HepG2 (cell line): ENCODE data around the gene LTC4S. TPM values are rescaled to one million over a fixed set of nuclear protein-coding genes. Genes with fewer than 3 reads are reported as not detected.
A peak's percentile ranks its signal among the peaks of the same experiment; 100 is the strongest.

Source experiments
- ATAC-seq: fragments of 200-7000 bp; cut with Tn5 transposase; 3 replicates; pipeline ENCODE4 v1.9.1; 2020; ENCODE audit warnings: mild to moderate bottlenecking, moderate library complexity
- BruUV-seq: library from RNA; stranded (reverse); fragments of 400-500 nt; replicated peaks from 2 replicates; lab custom pipeline; 2021; lab: Mats Ljungman, UMichigan
- CTCF ChIA-PET: fragments of 300-600 bp; formaldehyde crosslinking; extraction: SDS; loops from one replicate; lab custom pipeline; 2021; ENCODE audit warnings: low total read pairs, inconsistent platforms, low intra/inter-chr PET ratio; lab: Yijun Ruan, JAX
- POLR2A ChIA-PET: fragments of 350-600 bp; sonication (Branson Sonifier 250); formaldehyde crosslinking; loops from one replicate; lab custom pipeline; 2020; ENCODE audit warnings: antibody characterized with exemption, inconsistent platforms; lab: Yijun Ruan, JAX
- DNase-seq: peaks from one replicate; pipeline ENCODE4 v3.0.0-alpha.2; 2015; ENCODE audit warnings: low spot score
- FAIRE-seq: peaks from 3 replicates; lab custom pipeline; 2011; peaks lifted over from hg19 to GRCh38; lab: Jason Lieb, UNC
- H2AFZ ChIP-seq: one replicate; pipeline ENCODE4 v1.6.1; 2011; ENCODE audit warnings: low read length, inconsistent platforms
- H3K27ac ChIP-seq: fragments of 300-600 bp; 3 replicates; pipeline ENCODE4 v1.8.0; 2011; ENCODE audit warnings: mixed run types, mild to moderate bottlenecking, mixed read lengths, low read length, inconsistent platforms; ENCODE audit not compliant: insufficient read depth; ENCODE audit errors: extremely low read length
- H3K27me3 ChIP-seq, 2 experiments: fragments of 200-600 bp in 1 of 2; 2 replicates in 1 of 2; 3 replicates in 1 of 2; pipeline versions ENCODE4 v1.6.0 to v1.8.0; 2011; ENCODE audit warnings: low read length in 2 of 2, mild to moderate bottlenecking in 2 of 2, moderate library complexity in 2 of 2, inconsistent platforms in 1 of 2; ENCODE audit not compliant: insufficient read depth in 2 of 2, control insufficient read depth in 1 of 2
- H3K36me3 ChIP-seq, 2 experiments: fragments of 200-600 bp in 1 of 2; replicated peaks in 1 of 2; 2 replicates in 1 of 2; 3 replicates in 1 of 2; pipeline versions ENCODE4 v1.5.1 to v1.8.0; 2011; ENCODE audit warnings: low read length in 2 of 2, inconsistent platforms in 1 of 2; ENCODE audit not compliant: insufficient read depth in 2 of 2, control insufficient read depth in 1 of 2
- H3K4me1 ChIP-seq: 2 replicates; pipeline ENCODE4 v1.5.1; 2012; ENCODE audit warnings: low read length, inconsistent platforms; ENCODE audit not compliant: insufficient read depth
- H3K4me2 ChIP-seq: 2 replicates; pipeline ENCODE4 v1.6.0; 2011; ENCODE audit warnings: low read depth, low read length, inconsistent platforms
- H3K4me3 ChIP-seq, 3 experiments: fragments of 200-600 bp in 1 of 3; sonication (generic), shearing (Covaris generic) in 1 of 3; replicated peaks in 1 of 3; 2 replicates each; pipeline ENCODE4 v1.5.1; 2011 to 2016; ENCODE audit warnings: low read length in 3 of 3, inconsistent platforms in 2 of 3, low read depth in 2 of 3, mild to moderate bottlenecking in 2 of 3, control low read depth in 1 of 3, mixed read lengths in 1 of 3; ENCODE audit not compliant: insufficient read depth in 1 of 3
- H3K79me2 ChIP-seq: one replicate; pipeline ENCODE4 v1.6.1; 2011; ENCODE audit warnings: low read length, inconsistent platforms; ENCODE audit not compliant: insufficient read depth
- H3K9ac ChIP-seq: 2 replicates; pipeline ENCODE4 v1.6.0; 2011; ENCODE audit warnings: mild to moderate bottlenecking, low read depth, low read length, inconsistent platforms; ENCODE audit not compliant: insufficient read depth
- H3K9me3 ChIP-seq: 2 replicates; pipeline ENCODE4 v1.5.1; 2012; ENCODE audit warnings: mild to moderate bottlenecking, low read length
- H4K20me1 ChIP-seq: 2 replicates; pipeline ENCODE4 v1.6.0; 2011; ENCODE audit warnings: inconsistent platforms, mild to moderate bottlenecking, low read length, moderate library complexity; ENCODE audit not compliant: insufficient read depth
- DR1 ChIP-seq: sonication (generic); formaldehyde crosslinking; IDR thresholded peaks from 2 replicates; pipeline ENCODE4 v1.8.0; 2021; ENCODE audit warnings: mild to moderate bottlenecking, missing genetic modification reagents, inconsistent platforms
- KMT2A ChIP-seq: sonication (generic); formaldehyde crosslinking; IDR thresholded peaks from 2 replicates; pipeline ENCODE4 v1.4.0; 2020; ENCODE audit warnings: missing genetic modification reagents
- LCORL ChIP-seq, 2 experiments: fragments of 450-650 bp in 1 of 2; sonication (generic) in 1 of 2; formaldehyde crosslinking in 1 of 2; IDR thresholded peaks; 2 replicates each; pipeline versions ENCODE4 v1.5.0 to v1.6.1; 2017 to 2020; ENCODE audit warnings: antibody characterized with exemption in 1 of 2, missing genetic modification reagents in 1 of 2
- NFRKB ChIP-seq: fragments of 450-650 bp; IDR thresholded peaks from 2 replicates; pipeline ENCODE4 v1.6.1; 2017
- NR2F6 ChIP-seq, 2 experiments: IDR thresholded peaks; 2 replicates each; pipeline ENCODE4 v1.6.1; 2016; ENCODE audit warnings: antibody characterized with exemption in 1 of 2, mild to moderate bottlenecking in 1 of 2
- RNF2 ChIP-seq: fragments of 450-650 bp; conservative IDR thresholded peaks from 2 replicates; pipeline ENCODE4 v1.6.1; 2016; ENCODE audit warnings: low read depth
- TAF15 ChIP-seq: fragments of 200-400 bp; formaldehyde crosslinking; IDR thresholded peaks from one replicate; pipeline ENCODE4 v1.6.1; 2018; ENCODE audit warnings: mild to moderate bottlenecking, low read depth, low read length; ENCODE audit not compliant: poor library complexity, severe bottlenecking
- THYN1 ChIP-seq: sonication (generic); formaldehyde crosslinking; IDR thresholded peaks from 2 replicates; pipeline ENCODE4 v1.8.1; 2023; ENCODE audit warnings: low read depth, mild to moderate bottlenecking, moderate library complexity, missing genetic modification reagents, borderline replicate concordance
- ZNF335 ChIP-seq: sonication (generic); formaldehyde crosslinking; IDR thresholded peaks from 2 replicates; pipeline ENCODE4 v1.4.0; 2020; ENCODE audit warnings: missing genetic modification reagents
- ZNF44 ChIP-seq: sonication (generic); formaldehyde crosslinking; IDR thresholded peaks from 2 replicates; pipeline ENCODE4 v1.5.1; 2020; ENCODE audit warnings: mild to moderate bottlenecking, missing genetic modification reagents
- ZNF564 ChIP-seq: sonication (generic); formaldehyde crosslinking; IDR thresholded peaks from 2 replicates; pipeline ENCODE4 v1.8.1; 2023; ENCODE audit warnings: mild to moderate bottlenecking, missing genetic modification reagents
- WGBS: methylation state at CpG from one replicate; pipeline ENCODE4 v1.1.6; 2017; ENCODE audit warnings: low lambda C conversion rate; 5-methylcytosine and 5-hydroxymethylcytosine counted together
- in situ Hi-C: cut with HindIII; loops from 2 replicates; pipeline ENCODE4 v1.10.0; 2017; ENCODE audit warnings: low pct_unique_long_range_greater_than_20kb; ENCODE audit not compliant: extremely low pct_ligation_motif_present
- intact Hi-C: fragments of 100-400 bp; cut with micrococcal nuclease; formaldehyde crosslinking; loops from one replicate; pipeline ENCODE4 v1.10.0; 2022; ENCODE audit not compliant: unreplicated experiment
- polyA plus RNA-seq, 8 experiments: library from polyadenylated mRNA; depleted of rRNA in 3 of 8; stranded (reverse) in 7 of 8; unstranded in 1 of 8; fragments of >200 nt; fragmentation: Illumina TruSeq in 4 of 8; extraction: Trizol in 4 of 8; gene quantifications; 2 replicates each; pipeline versions ENCODE4 v1.2.1 to v1.2.3, GENCODE V29; 2011 to 2016; ENCODE audit warnings: low read depth in 4 of 8, missing spikeins in 1 of 8, mixed read lengths in 1 of 8; ENCODE audit not compliant: insufficient read depth in 1 of 8
- total RNA-seq, 5 experiments: library from RNA; depleted of rRNA; stranded (reverse); fragments of >200 nt; fragmentation: Illumina TruSeq; extraction: Trizol; gene quantifications; 2 replicates each; pipeline ENCODE4 v1.2.3, GENCODE V29; 2016; ENCODE audit warnings: low read depth in 1 of 5
- TF ChIP-seq, protein P1 (sequence below): sonication (generic); formaldehyde crosslinking; IDR thresholded peaks from 2 replicates; pipeline ENCODE4 v1.4.0; 2020; ENCODE audit warnings: missing genetic modification reagents
- TF ChIP-seq, protein P2 (sequence below): sonication (generic); formaldehyde crosslinking; IDR thresholded peaks from 2 replicates; pipeline ENCODE4 v1.4.0; 2020; ENCODE audit warnings: missing genetic modification reagents
- TF ChIP-seq, protein P3 (sequence below): sonication (generic); formaldehyde crosslinking; IDR thresholded peaks from 2 replicates; pipeline ENCODE4 v1.5.0; 2020; ENCODE audit warnings: mild to moderate bottlenecking, missing genetic modification reagents

LTC4S gene
- total and polyA plus RNA-seq, 2 of the 13 experiments (the other 11 are each of a cell fraction or from before 2014, with no cell fraction given) = 0.35 TPM; not detected in 1

DNA sequence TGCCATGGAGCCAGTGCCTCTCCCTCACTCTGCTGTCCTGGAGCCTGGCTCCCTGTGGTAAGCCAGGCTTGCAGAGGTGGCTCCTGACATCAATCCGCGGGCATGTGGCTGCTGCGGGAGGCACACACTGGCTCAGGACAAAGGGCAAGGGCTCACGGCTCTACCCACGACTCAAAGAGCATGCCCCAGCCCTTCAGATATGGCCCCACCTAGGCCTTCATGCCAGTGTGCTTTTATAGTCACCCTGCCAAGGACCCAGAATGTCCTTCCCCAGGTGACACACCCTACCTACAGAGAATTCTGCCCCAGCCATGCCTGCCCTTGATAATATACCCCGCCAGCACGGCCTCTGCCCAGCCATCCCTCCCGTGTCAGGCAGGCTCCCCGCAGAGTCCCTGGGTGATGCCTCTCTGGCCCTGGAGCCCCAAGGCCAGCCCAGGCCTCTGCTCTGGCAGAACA is 11.3 kb downstream of the LTC4S start (continued):
- TF ChIP-seq, protein P1, sequence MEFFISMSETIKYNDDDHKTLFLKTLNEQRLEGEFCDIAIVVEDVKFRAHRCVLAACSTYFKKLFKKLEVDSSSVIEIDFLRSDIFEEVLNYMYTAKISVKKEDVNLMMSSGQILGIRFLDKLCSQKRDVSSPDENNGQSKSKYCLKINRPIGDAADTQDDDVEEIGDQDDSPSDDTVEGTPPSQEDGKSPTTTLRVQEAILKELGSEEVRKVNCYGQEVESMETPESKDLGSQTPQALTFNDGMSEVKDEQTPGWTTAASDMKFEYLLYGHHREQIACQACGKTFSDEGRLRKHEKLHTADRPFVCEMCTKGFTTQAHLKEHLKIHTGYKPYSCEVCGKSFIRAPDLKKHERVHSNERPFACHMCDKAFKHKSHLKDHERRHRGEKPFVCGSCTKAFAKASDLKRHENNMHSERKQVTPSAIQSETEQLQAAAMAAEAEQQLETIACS (CRISPR knock-in tag) = peak; percentile 6; the same call in 1 of the 2 replicates
- TF ChIP-seq KMT2A = 0 out of 2 replicates have a peak, but pooled peaks have one; percentile 14

DNA sequence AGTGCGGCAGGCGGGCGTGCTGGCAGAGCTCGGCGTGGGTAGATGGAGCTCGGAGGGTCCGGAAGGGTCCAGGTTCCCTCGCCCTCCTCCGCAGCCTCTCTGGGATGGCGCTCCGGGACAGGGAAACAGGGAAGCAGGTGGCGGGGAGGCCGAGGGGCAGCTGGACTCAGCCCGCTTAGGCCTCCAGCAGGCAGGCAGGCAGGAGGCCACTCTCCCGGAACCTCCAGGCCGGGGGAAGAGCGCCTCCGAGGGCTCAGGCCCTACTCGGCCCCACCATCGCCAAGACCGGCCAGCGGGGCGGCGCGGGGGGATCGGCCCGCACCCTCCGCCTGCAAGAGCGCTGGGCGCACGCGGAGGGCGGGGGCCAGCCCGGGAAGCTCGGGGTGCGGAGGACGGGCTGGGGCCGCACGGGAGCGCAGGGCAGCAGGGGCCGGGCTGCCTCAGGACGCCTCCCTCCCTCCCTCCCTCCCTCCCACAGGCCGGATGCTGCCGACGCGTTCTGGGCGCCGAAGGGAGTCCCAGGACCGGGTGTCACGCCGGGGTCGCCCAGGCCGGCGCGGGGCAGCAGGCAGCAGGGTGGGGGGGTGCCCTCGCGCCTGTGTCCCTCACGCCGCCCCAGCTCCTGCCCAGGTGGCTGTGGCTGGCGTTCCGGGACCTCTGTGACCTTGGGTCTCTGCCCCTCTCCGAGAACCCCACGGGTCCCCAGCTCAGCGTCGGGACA is 11.9 kb downstream of the LTC4S start:
- Histone ChIP-seq H3K4me2 (peak overlapping the region; percentile 75), H3K36me3 (peaks cover 9 to 14% of the 10 kb centered on the region in 2 experiments; a peak in 3 of 5 replicates), H3K79me2 (peaks cover 27% of the 10 kb centered on the region), H3K27ac (peak overlapping the region; percentile 89), H3K27me3 (no peaks in the 10 kb centered on the region), H3K4me3 (peak overlapping the region; percentile 60 to 95 (median 82)), H3K9me3 (no peaks in the 10 kb centered on the region), H2AFZ (no peak overlapping the region), H4K20me1 (peaks cover 20% of the 10 kb centered on the region; the same call in 1 of the 2 replicates), H3K4me1 (peaks cover 43% of the 10 kb centered on the region), H3K9ac (peak overlapping the region; percentile 86)
- BruUV-seq = no TSS peak
- in situ Hi-C loops = no loop called here
- DNase-seq (no peak), FAIRE-seq (no peak), ATAC-seq (peak; percentile 2)
- WGBS = 3% methylated on average over 11 of the region's 65 CpGs
- intact Hi-C loops = loop anchor here (2.0 kb wide), 2 partner anchors 13 to 21 kb away; no protein-coding TSS in a partner anchor
- ChIA-PET POLR2A (interaction anchor here (1.0 to 8.6 kb wide), 5 partner anchors 13 to 105 kb away, joined by 3 to 115 read pairs (median 7); partner anchors contain the start of gene SQSTM1), CTCF (no interaction called here)
- TF ChIP-seq THYN1 (0 out of 2 replicates have a peak, but pooled peaks have one; percentile 55), TAF15 (no peak), ZNF44 (CRISPR knock-in tag) (no peak), ZNF564 (0 out of 2 replicates have a peak, but pooled peaks have one; percentile 27), NFRKB (no peak), RNF2 (0 out of 2 replicates have a peak, but pooled peaks have one; percentile 22), NR2F6 (IDR thresholded peaks at IDR 0.05) (no peak), NR2F6 (CRISPR knock-in tag; IDR thresholded peaks at IDR 0.05) (no peak), DR1 (no peak), LCORL (IDR thresholded peaks at IDR 0.05) (no peak), LCORL (CRISPR knock-in tag; IDR thresholded peaks at IDR 0.05) (0 out of 2 replicates have a peak, but pooled peaks have one; percentile 3), ZNF335 (CRISPR knock-in tag) (no peak)
- TF ChIP-seq, protein P2, sequence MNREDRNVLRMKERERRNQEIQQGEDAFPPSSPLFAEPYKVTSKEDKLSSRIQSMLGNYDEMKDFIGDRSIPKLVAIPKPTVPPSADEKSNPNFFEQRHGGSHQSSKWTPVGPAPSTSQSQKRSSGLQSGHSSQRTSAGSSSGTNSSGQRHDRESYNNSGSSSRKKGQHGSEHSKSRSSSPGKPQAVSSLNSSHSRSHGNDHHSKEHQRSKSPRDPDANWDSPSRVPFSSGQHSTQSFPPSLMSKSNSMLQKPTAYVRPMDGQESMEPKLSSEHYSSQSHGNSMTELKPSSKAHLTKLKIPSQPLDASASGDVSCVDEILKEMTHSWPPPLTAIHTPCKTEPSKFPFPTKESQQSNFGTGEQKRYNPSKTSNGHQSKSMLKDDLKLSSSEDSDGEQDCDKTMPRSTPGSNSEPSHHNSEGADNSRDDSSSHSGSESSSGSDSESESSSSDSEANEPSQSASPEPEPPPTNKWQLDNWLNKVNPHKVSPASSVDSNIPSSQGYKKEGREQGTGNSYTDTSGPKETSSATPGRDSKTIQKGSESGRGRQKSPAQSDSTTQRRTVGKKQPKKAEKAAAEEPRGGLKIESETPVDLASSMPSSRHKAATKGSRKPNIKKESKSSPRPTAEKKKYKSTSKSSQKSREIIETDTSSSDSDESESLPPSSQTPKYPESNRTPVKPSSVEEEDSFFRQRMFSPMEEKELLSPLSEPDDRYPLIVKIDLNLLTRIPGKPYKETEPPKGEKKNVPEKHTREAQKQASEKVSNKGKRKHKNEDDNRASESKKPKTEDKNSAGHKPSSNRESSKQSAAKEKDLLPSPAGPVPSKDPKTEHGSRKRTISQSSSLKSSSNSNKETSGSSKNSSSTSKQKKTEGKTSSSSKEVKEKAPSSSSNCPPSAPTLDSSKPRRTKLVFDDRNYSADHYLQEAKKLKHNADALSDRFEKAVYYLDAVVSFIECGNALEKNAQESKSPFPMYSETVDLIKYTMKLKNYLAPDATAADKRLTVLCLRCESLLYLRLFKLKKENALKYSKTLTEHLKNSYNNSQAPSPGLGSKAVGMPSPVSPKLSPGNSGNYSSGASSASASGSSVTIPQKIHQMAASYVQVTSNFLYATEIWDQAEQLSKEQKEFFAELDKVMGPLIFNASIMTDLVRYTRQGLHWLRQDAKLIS (CRISPR knock-in tag) = no peak; the same call in 1 of the 2 replicates
- TF ChIP-seq, protein P3, sequence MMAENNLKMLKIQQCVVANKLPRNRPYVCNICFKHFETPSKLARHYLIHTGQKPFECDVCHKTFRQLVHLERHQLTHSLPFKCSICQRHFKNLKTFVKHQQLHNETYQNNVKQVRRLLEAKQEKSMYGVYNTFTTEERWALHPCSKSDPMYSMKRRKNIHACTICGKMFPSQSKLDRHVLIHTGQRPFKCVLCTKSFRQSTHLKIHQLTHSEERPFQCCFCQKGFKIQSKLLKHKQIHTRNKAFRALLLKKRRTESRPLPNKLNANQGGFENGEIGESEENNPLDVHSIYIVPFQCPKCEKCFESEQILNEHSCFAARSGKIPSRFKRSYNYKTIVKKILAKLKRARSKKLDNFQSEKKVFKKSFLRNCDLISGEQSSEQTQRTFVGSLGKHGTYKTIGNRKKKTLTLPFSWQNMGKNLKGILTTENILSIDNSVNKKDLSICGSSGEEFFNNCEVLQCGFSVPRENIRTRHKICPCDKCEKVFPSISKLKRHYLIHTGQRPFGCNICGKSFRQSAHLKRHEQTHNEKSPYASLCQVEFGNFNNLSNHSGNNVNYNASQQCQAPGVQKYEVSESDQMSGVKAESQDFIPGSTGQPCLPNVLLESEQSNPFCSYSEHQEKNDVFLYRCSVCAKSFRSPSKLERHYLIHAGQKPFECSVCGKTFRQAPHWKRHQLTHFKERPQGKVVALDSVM (CRISPR knock-in tag) = peak; percentile 66; the same call in 1 of the 2 replicates
